ENCODE results near the gene DNAJC8.

Gene DNAJC8

DNA sequence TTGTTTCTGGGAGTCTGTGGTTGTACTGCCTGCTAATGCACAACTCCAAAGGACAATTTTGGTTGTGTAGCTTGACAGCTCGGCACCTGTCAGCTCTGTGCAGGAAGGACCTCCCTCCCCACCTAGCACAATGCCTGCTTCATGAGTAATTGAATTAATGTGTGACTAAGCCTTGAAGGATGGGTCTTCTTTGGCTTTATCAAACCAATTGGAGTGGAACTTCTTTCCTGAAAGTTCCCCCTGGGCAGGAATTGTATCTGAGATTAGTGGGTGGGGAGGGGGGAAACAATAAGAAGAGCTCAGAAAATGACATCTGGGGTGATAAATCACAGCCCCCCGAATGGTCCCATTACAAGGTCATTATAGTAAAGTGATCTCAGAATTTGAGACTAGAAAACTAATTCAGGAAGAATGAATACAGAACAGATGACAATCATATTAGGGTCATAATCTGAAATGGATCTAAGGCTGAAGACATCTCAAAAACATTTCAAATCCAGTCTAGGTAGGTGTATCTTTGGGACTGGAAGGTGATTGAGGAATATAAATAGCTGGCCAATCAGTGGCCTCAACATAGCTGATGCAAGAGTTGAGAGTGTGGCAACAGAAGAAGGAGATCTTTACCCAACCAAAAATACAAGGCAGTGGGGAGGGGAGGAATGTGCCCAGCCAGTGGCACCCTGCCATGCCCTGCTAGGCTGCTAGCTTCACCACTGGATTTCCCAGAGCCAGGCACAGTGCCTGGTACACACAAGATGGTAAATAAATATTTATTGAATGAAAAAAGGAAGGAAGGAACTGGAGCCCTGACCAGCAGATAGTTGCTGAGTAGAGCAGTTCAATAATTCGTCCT lies 16.4 kb upstream of the DNAJC8 start:
- DNase-seq: no peak

DNA sequence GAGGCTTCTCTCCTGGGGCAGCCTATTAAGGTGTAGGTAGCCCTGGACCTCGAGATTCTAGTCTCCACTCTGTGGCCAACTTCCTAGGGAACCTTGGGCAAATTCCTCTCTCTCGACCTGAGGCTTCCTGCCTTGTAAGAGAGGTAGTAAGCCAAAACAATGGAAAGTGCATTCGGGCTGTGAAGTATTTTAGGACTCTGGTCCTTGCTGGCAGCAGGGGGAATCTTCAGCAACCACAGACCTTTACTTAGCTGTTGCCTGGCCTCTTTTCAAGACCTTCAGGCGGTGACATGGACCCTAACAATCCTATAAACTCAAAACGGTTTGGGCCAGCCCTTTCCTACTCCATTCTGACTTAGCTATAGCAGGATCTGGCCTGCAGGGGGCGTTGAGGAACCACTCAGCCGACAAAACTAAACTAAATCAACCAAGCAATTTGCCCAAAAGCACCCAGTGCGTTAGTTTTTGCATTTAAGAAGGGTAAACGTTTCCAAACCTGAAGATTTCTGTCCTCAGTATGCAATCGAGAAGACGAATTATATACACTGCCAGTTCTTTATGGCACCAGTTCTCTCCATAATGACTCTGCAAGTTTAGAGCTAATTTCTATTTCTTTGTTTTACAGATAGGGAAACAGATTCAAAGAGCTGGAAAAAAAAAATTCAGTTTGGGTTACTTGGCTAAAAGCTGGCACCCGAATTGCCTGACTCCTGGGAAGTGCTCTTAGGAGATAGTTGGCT lies 15.6 kb upstream of the DNAJC8 start:
- DNase-seq: peak; percentile 65

DNA sequence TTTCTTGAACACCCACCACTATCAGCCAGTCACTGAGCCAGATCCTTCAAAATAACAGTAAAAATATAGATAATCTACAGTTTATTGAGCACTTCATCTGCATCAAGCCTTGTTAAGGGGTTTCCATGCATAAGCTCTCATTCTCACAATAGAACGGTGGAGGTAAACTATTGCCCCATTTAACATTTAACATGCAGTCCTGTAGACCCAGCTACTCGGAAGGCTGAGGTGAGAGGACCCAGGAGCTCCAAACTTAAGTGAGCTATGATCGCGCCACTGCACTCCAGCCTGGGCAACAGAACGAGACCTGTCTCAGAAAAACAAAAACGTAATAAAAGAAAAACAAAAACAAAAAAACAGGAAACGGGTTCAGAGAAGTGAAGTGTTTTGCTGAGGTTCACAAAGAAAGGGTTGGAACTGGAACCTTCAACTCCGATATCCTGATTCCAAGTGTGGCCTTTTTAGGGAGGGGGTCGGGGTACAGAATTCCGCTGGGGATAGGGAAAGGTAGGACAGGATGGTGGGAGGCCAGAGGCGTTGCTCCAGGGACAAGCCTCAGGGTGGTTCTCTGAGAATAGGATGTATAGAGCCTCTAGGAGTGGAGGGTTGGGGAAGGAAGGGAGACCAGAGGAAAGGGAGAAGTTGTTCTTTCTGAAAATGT lies 14.9 kb upstream of the DNAJC8 start:
- DNase-seq: no peak

DNA sequence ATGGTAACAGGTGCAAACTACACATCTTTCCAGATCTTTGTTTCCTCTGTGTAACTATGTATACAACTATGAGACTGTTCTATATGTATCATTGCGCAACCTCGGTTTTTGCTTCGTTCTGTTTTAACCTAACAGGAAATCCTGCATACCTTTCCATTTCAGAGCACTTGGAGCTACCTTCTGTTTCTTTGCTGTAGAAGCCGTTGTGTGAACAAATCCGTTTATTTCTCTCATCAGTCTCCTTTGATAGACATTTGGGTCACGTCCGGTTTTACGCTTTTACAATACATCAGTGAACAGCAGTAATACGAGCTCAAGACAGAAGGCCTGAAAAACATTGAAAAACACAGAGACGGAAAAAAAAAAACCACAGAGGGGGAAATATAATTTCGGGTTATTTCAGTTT lies 13.6 kb upstream of the DNAJC8 start:
- no peak for DNase-seq

DNA sequence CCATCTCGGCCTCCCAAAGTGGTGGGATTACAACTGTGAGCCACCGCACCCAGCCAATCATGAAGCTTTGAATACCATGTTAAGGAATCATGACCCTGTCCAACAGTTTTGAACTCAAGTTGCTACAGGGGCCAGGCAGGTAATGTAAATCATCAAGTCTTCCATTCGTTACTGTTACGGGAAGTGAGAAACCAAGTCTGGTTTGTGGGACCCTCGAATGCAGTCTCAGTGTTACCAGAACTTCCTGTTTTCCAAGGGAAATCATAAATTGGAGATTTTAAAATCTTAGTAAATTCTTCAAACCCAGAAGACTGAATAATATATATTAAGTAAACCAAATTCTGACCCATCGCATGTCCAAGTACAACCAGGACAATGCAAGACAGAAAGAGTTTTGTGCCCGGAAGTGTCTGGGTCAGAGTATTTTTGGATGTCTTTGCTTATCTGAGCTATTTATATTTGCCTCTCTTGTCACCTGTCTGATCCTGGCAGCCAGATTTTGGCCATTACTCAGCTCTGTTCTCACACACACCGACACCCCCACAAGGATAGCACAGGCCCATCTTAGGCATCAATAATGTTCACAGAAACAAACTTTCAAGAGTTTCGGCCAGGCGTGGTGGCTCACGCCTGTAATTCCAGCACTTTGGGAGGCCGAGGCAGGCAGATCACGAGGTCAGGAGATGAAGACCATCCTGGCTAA lies 11.9 kb upstream of the DNAJC8 start:
- DNase-seq: no peak

DNA sequence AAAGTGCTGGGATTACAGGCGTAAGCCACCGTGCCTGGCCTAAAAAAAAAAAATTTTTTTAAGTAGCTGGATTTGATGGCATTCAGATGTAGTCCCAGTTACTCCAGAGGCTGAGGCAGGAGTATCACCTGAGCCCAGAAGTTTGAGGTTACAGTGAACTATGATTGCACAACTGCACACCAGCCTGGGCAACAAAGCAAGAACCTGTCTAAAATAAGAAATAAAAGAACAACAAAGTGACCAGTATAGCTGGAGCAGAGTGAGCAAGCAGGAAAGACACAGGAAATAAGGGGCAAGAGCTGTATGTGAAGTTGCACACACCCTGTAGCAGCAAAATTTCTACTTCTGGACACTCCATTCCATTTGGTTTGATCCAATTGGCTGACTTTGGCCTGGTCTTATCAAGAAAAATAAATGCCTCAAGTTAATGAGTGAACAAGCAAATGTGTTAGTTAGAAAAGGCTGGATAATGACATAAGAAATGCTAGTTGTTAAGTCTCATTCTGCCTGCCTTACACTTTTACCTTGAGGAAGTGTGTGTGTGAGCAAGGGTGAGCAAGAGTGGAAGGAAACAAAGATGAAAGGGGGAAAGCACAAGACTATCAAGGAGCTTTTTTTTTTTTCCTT lies 11.0 kb upstream of the DNAJC8 start:
- DNase-seq: no peak

DNA sequence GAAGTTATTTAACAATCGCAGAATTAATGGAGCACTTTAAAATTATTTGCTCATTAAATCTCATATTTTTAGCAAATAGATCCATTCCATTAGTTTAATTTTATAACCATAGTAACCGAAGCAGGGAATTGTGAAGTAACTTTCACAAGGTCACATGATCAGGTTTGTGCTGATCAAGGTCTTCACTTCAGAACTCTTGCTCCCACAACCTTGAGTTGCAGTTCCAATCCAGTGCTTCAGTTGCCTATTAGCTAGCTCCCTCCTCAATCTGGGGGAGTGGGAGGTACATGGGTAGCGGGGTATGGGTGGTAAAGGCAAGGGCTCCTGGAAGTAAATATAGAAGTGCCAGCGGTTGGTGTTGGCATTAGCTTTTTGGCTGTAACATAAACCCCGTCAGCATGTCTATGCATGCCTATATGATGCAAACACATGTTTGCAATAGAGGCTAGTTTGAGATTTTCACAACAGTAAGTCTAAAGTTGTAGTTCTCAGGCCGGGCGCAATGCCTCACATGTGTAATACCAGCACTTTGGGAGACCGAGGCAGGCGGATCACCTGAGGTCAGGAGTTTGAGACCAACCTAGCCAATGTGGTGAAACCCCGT lies 8.9 kb upstream of the DNAJC8 start:
- peak; percentile 7 for DNase-seq

DNA sequence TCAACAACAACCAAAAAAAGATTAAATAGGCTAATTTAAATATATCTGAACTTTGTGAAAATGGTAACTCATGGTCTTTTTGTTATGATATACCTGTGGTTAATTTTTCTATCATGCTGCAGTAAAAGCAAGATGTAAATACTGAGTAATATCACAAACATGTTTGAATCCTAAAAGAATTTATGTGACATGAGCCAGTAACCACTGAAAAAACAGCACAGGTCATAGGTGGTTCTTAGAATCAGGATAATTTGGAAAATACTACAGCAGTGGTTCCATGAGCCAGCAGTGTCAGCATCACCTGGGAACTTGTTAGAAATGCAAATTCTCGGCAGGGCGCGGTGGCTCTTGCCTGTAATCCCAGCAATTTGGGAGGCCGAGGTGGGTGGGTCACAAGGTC lies 7.2 kb upstream of the DNAJC8 start:
- no peak for DNase-seq

DNA sequence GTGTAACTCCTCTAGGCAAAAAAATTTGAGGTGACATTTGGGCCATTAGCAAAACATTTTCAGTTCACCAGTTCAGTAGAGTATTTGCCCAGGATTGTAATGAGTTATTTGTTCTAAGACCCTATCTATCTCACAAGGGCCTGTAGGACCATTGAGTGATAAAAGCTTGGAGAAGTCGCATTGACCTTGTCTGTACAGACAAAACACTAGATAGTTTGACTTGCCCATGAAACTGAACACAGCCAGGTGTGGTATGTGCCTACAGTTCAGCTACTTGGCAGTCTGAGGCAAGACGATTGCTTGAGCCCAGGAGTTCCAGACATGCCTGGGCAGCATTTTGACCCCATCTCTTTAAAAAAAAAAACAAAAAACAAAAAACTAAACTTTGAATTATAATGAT lies 6.2 kb upstream of the DNAJC8 start:
- no peak for DNase-seq

DNA sequence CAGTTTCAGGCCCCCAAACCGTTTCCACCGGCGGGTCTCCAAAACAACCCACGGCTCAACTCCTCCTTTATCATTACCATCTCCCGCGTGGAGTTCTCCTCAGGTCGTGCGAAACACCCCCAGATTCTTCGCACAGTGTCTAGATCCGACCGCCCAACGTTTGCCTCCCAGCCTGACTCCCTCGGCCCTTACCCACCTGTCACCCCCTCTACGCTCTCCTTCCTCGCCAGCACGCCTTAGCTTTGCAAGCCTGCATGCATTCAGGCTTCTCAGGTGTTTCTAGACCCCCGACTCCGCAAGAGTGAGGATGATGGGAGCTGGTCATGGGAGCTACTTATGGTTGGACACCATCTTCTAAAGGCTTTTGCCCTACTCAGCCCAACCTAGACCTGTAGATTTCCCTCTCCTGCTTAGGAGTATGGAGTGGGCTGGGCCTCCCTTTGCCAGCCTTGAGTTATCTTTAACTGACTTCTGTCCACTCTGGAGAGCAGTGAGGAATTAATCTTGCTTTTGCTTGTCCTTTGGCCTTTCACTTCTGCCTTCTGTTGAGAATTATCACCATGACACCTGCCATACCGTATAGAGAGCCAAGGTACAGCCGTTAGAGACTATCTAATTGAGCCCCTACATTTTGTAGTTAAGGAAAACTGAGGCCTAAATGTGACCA lies 4.0 kb upstream of the DNAJC8 start:
- DNase-seq: no peak

DNA sequence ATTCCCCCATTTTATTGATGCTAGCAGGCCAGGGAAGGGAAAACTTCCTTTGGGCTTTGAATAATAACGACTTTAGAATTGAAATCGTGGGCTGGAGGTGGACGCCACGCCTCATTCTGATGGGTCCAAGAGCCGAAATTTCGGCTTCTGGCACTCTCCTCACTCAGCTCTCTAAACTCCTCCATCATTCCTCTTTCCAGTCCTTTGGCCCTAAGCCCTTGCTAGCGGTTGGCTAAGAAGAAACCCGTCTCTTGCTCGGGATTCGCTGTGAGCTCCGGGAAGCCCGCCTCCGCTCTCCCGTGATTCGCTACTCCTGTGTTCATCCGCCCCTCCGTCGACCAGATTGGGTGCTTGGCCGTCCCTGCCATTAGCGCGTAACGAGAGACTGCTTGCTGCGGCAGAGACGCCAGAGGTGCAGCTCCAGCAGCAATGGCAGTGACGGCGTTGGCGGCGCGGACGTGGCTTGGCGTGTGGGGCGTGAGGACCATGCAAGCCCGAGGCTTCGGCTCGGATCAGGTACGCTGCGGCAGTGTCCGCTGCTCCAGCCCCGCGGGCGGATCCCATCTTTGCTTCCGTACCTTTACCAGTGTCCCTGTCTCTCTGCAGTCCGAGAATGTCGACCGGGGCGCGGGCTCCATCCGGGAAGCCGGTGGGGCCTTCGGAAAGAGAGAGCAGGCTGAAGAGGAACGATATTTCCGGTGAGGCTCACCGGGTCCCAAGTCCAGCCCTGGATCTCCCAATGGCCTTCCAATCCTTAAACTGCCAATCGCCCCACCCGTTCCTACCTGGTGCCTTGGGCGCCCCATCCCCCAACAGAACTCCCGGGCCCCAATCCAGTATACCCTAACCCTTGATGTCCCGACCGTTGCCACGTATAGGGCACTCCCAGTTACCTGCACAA lies 3.2 kb upstream of the DNAJC8 start, which contains the start of gene ATP5IF1:
ATP5IF1 (plus strand) TSS at position 370 of the 901 bp plus-strand sequence; CDS start at position 430, 60 bp downstream.
- peak; percentile 94 for DNase-seq

DNA sequence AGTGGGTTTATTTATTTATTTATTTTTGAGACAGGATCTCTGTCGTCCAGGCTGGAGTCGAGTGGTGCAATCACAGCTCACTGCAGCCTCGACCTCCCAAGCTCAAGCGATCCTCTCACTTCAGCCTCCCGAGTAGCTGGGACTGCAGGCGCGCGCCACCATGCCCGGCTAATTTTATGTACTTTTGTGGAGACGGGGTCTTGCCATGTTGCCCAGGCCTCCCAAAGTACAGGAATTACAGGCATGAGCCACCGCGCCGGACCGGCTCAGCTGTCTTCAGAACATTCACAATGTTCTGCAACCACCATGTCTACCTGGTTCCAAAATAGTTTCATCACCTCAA lies 406 bp upstream of the DNAJC8 start:
- no peak for DNase-seq

DNA sequence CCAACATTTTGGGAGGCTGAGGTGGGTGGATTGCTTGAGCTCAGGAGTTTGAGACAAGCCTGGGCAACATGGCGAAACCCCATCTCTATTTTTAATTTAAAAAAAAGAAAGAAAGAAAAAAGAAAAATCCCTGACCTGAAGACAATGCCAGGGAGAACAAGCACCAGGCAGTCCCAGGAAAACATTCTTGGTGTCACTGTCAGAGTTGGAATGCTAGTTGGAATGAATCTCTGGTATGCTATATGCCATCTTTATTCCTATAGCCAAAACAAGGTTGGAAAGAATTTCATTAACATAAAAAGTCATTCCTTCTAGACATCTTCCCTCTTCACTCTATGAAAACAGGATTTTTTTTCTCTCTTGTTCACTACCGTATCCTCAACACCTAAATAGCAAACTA lies 2.8 kb downstream of the DNAJC8 start:
- DNase-seq: no peak

DNA sequence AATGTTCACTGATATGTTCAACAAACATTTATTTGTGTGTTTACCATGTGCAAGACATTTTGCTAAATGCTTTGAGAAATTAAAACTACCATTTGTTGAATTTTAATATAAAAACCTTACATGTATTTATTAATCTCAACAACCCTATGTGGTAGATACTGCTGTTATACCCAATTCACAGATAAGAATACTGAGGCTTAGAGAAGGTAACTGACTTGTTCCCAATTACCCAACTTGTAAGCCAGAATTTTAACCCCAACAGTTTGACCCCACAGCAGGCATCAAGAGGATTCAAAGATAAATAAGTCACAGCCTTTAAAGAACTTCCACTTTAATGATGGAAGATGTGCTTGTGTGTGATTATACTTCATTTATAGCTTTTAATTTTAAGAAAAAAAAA lies 3.7 kb downstream of the DNAJC8 start:
- no peak for DNase-seq

DNA sequence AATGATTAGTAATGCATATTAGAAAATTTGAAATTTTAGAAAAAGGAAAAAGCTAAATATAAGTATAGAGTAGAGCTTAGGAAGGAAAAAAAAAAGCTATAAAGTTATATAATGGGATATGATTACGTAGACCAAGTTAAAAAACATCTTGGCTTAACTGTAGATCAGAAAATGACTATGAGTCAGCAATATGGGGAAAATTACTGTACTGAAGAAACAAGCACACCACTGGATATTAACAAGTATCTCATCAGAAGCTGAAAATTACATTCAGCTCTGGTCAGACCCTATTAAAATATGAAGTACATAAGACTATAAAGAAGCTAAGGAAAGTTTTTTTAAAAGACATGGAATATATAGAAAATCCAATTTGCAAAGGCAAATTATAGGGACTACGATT lies 19.5 kb downstream of the DNAJC8 start:
- DNase-seq: no peak

DNA sequence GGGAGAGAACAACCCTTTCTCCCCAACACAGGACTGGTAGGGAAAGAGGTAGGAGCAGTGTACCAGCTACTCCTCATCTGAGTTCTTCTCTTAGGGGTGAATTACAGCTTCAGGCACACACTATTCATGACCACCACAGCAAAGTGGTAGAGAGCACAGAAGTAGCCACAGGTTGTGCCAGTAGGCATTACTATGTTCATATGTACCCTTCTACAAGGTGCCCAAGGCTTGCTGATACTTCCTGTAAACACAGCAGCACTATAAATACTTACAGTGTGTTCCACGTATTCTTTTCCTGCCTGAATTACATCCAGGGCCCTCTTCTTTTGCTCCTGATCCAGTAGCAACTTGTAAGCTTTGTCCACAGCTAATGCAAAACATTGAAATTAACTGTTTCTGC lies 23.1 kb downstream of the DNAJC8 start:
- DNase-seq: no peak

DNA sequence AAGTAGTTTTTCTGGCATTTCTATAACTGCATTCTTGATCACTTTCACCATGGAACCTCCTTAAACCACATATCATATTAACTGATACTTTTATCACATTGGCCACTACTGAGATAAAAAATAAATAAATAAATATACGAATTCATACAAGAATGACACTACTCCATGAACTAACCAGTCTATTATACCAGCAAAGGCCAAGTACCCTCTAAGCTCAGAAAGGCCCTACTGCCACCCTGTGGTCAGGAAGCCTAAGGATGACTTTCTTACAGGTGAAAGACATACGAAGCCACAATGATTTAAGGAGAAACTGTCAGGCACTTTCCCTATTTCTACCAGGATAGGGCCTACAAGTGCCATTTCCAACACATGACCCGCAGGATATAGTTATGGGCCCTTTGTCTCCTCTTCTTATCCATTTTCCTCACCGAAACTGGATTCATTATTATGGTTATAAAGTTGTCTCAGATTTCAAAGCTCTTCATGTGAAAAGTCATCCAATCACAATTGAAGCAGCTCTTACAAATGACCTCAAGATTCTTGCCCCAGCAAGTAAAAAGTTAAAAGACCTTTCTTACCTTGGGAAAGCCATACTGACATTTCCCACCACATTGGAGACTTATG lies 23.9 kb downstream of the DNAJC8 start:
- DNase-seq: peak; percentile 27

DNA sequence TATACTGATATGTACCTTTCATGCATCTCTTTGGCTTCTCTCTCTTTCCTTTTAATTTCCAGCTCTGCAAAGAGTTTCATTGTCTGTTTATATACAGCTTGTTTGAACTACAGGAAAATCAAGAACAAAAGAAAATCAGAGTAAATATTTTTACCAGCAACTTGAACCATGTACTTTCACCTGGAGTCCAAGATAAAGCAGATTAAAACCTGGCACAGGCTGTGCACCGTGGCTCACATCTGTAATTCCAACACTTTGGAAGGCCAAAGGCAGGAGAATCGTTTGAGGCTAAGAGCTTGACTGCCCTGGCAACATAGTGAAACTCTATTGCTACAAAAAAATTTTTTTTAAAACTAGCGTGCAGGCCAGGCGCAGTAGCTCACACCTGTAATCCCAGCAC lies 27.6 kb downstream of the DNAJC8 start:
- DNase-seq: no peak

DNA sequence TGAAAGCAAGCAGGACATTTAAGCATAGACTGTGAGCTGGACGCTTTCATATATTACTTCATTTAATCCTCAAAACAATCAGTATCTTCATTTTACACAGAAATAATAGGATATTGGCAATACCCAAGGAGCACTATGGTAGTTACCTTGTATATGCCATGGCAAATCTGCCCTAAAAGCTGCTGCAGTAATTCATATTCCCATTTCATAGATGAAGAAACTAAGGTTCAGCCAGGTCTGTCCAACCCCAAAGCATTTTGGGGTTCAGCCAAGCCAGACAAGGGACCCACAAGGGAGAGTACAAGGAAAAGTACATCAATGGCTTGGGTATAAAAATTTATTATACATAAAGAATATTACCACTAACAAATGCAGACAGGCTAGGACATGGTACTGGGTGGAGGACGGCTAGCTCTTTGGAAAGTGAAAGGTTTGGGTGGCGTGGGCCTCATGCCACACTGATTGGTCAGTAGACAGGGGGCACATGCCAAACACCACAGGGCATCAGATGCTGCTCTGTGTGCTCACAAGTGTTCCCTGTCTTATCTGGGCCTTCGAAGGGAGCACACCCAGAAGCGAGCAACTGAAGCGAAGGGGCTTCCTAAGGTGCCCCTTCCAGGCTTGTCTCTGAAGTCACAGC lies 32.5 kb downstream of the DNAJC8 start:
- DNase-seq: no peak

Data from NCI-H2171 (cell line).